ENCODE data around the gene PIEZO2. TPM values are rescaled to one million over a fixed set of nuclear protein-coding genes. Genes with fewer than 3 reads are reported as not detected.

PIEZO2 gene
- total RNA-seq, 1 donor from 2014 or later = 4.2 TPM

GRCh38 chr18:10775026-10775425 is 374.3 kb downstream of the PIEZO2 start:
- H3K4me1 Mint-ChIP-seq = peaks cover 3% of the 10 kb centered on the region
- H3K9me3 Mint-ChIP-seq = no peaks in the 10 kb centered on the region
- H3K4me3 Mint-ChIP-seq = no peak overlapping the region
- Histone ChIP-seq H3K4me3 (no peak overlapping the region), H3K27me3 (no peaks in the 10 kb centered on the region), H3K4me1 (no peaks in the 10 kb centered on the region), H3K79me2 (ENCODE audit: low read depth) (no peaks in the 10 kb centered on the region), H4K20me1 (ENCODE audit: low read depth) (no peaks in the 10 kb centered on the region), H3K27ac (no peak overlapping the region), H3K9me3 (ENCODE audit: low read depth) (no peaks in the 10 kb centered on the region), H2AFZ (replicated peaks) (no peak overlapping the region), H3K4me2 (no peak overlapping the region), H3K9ac (no peak overlapping the region), H3F3A (ENCODE audit: low read depth) (no peaks in the 10 kb centered on the region), H3K36me3 (no peaks in the 10 kb centered on the region)
- TF ChIP-seq EZH2 (IDR thresholded peaks at IDR 0.05) (no peak), EZH2phosphoT487 (IDR thresholded peaks at IDR 0.05) (no peak), CTCF (IDR thresholded peaks at IDR 0.05) (no peak)
- DNase-seq (ENCODE audit: low spot score) = no peak
- no peak overlapping the region for H3K27ac Mint-ChIP-seq
- H3K27me3 Mint-ChIP-seq (ENCODE audit: insufficient read depth, low read depth) = peaks cover 2% of the 10 kb centered on the region
- peaks cover 4% of the 10 kb centered on the region for H3K36me3 Mint-ChIP-seq

- no peak overlapping the region for H3K4me3 Mint-ChIP-seq
These were observed 378.2 kb downstream of the PIEZO2 start for GRCh38 chr18:10771053-10771709.

GRCh38 chr18:10770264-10770663 is 379.1 kb downstream of the PIEZO2 start:
- H3K4me1 ChIP-seq = no peaks in the 10 kb centered on the region
- H3K36me3 Mint-ChIP-seq = peaks cover 2% of the 10 kb centered on the region
- no peaks in the 10 kb centered on the region for H3F3A ChIP-seq (ENCODE audit: low read depth)
- no peak overlapping the region for H2AFZ ChIP-seq (replicated peaks)
- no peak for DNase-seq (ENCODE audit: low spot score)
- no peak overlapping the region for H3K9ac ChIP-seq
- H3K27me3 Mint-ChIP-seq (ENCODE audit: insufficient read depth, low read depth) = peaks cover 2% of the 10 kb centered on the region
- H3K79me2 ChIP-seq (ENCODE audit: low read depth) = no peaks in the 10 kb centered on the region
- H3K4me2 ChIP-seq = no peak overlapping the region
- no peak overlapping the region for H3K27ac Mint-ChIP-seq
- no peaks in the 10 kb centered on the region for H3K9me3 Mint-ChIP-seq
- H3K9me3 ChIP-seq (ENCODE audit: low read depth) = no peaks in the 10 kb centered on the region
- no peaks in the 10 kb centered on the region for H3K4me1 Mint-ChIP-seq
- no peaks in the 10 kb centered on the region for H4K20me1 ChIP-seq (ENCODE audit: low read depth)
- H3K4me3 Mint-ChIP-seq = no peak overlapping the region
- no peak overlapping the region for H3K27ac ChIP-seq
- H3K27me3 ChIP-seq = no peaks in the 10 kb centered on the region
- no peaks in the 10 kb centered on the region for H3K36me3 ChIP-seq
- H3K4me3 ChIP-seq = no peak overlapping the region
- no peak for TF ChIP-seq CTCF (IDR thresholded peaks at IDR 0.05)
- TF ChIP-seq EZH2 (IDR thresholded peaks at IDR 0.05) = no peak
- TF ChIP-seq EZH2phosphoT487 (IDR thresholded peaks at IDR 0.05) = no peak

More at GRCh38 chr18:10771053-10771709, 378.2 kb downstream of the PIEZO2 start:
- Histone ChIP-seq H3K27me3 (no peaks in the 10 kb centered on the region), H3K4me3 (no peak overlapping the region), H3K36me3 (no peaks in the 10 kb centered on the region), H3K9ac (no peak overlapping the region), H3K79me2 (ENCODE audit: low read depth) (no peaks in the 10 kb centered on the region), H3K4me1 (no peaks in the 10 kb centered on the region), H3K27ac (no peak overlapping the region), H3K9me3 (ENCODE audit: low read depth) (no peaks in the 10 kb centered on the region), H2AFZ (replicated peaks) (no peak overlapping the region), H4K20me1 (ENCODE audit: low read depth) (no peaks in the 10 kb centered on the region), H3F3A (ENCODE audit: low read depth) (no peaks in the 10 kb centered on the region), H3K4me2 (no peak overlapping the region)
- Mint-ChIP-seq H3K27ac (no peak overlapping the region), H3K36me3 (peaks cover 2% of the 10 kb centered on the region), H3K27me3 (ENCODE audit: insufficient read depth, low read depth) (peaks cover 2% of the 10 kb centered on the region), H3K4me1 (no peaks in the 10 kb centered on the region), H3K9me3 (no peaks in the 10 kb centered on the region)
- no peak for DNase-seq (ENCODE audit: low spot score)
- TF ChIP-seq EZH2phosphoT487 (IDR thresholded peaks at IDR 0.05) (no peak), CTCF (IDR thresholded peaks at IDR 0.05) (no peak), EZH2 (IDR thresholded peaks at IDR 0.05) (no peak)
